HG02943 (cell line): ENCODE data around the gene CAMTA1.

Source experiments
- ATAC-seq: cut with Tn5 transposase; IDR thresholded peaks from one replicate; pipeline ENCODE4 v1.9.1; 2021; ENCODE audit warnings: mild to moderate bottlenecking, low read depth, moderate library complexity; ENCODE audit not compliant: unreplicated experiment

Gene CAMTA1

GRCh38 chr1:7447093-7447492 is 661.8 kb downstream of the CAMTA1 start:
- no peak for ATAC-seq

GRCh38 chr1:7447736-7448135 is 662.5 kb downstream of the CAMTA1 start:
- no peak for ATAC-seq

- no peak for ATAC-seq
Observed at GRCh38 chr1:7448986-7449385, 663.7 kb downstream of the CAMTA1 start.

GRCh38 chr1:7449750-7450149 is 664.5 kb downstream of the CAMTA1 start:
- no peak for ATAC-seq

- ATAC-seq: no peak
Observed at GRCh38 chr1:7450838-7451237, 665.6 kb downstream of the CAMTA1 start.

DNA sequence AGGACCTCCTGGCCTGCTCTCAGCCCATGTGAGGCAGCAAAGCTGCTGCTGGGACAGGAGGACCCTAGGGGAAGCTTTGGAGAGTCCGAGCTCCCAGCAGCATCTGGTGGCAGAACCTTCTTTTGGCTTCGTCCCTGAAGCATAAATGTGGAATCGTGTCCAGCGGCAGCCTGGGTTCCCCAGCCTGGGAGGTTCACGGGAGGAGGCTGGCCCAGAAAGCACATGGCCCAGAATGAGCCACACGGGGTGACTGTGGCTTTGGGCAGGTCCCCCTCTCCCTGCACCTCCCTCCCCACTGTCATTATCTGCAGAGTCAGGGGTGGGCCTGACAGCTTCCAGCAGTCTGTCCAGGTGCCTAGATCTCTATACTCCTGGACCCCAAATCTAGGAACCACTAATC is 667.8 kb downstream of the CAMTA1 start:
- ATAC-seq: no peak

- no peak for ATAC-seq
Observed at GRCh38 chr1:7454052-7454815, 669.0 kb downstream of the CAMTA1 start.

DNA sequence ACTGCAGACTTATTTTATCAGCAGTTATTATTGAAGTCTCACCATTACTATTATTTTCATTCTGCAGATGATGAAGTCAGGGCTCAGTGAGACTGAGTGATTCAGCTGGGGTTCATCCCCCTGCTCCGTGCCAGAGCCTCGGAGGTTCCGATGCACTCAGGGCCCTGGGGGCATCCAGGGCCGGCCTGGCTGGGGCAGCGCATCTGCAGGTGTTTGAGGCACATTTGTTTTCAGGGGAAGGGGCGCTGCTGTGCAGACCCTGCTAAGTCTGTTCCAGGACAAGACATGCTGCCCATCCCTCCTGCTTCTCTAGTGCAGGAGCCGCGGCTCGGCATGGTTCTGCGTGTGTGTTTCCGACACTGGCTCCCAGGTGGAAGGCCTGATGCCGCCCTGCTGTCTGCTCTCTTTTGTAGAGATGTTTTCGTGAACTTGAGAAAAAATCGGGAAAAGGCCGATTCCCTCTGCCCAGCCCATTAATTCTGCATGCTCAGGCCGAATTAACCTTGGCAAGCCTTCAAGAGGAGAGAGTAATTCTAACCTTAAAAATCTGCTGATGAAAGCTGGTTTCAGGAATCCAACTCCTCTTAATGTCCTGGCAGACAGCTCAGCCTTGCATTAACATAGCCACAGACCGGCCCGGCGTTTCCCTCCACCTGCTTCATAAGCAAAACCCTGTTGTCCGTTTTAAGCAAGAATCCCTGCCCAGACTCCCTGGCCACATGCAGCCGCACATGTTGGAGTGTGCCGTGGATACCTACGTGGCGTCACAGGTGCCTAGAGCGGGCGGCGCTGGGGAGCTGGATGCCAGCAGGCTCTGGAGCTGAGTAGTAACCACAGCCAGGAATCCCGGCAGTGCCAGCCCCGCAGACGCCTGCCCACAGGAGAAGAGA is 669.9 kb downstream of the CAMTA1 start:
- ATAC-seq: no peak

GRCh38 chr1:7455796-7456721 is 670.8 kb downstream of the CAMTA1 start:
- ATAC-seq: no peak

GRCh38 chr1:7456722-7457082 is 671.4 kb downstream of the CAMTA1 start:
- ATAC-seq: no peak

GRCh38 chr1:7457811-7458210 is 672.6 kb downstream of the CAMTA1 start:
- ATAC-seq: no peak

DNA sequence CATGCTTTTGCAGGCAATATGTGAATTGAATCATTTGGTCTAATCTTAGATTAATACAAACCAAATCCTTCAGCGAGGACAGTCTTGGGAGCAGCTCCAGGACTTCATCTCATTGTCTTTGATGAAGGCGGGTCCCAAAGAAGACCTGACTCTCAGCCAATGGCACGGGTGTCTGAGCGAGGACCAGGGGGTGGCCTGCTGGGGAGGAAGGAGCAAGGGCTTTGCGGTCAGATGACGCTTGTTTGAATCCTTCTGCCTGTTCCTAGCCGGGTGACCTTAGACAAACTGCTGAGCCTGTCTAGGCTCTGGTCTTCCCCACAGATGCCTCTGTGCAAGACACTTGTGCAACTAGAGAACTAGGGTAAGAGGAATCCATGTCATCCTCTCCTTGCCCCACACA is 673.7 kb downstream of the CAMTA1 start:
- ATAC-seq: no peak

DNA sequence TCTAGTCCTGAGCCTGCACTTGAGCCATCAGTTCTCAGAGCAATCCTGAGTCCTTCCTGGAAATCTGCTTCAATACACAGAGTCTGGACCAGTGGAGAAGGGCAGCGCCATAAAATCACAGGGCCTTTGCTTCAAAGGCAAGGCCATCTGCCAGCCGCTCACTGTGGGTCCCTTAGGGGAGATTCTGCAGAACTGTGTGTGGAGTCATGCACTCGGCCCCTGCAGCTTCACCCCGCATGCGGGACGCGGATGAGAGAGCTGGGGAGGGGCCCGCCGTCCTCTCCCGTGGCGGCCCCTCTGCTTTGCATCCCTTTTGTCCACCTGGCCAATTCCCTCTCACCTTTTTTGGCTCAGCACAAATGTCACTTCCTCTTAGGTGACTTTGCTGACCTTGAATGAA is 674.7 kb downstream of the CAMTA1 start:
- ATAC-seq: no peak

GRCh38 chr1:7460807-7461206 is 675.6 kb downstream of the CAMTA1 start:
- no peak for ATAC-seq

GRCh38 chr1:7462617-7463016 is 677.4 kb downstream of the CAMTA1 start:
- ATAC-seq: no peak

DNA sequence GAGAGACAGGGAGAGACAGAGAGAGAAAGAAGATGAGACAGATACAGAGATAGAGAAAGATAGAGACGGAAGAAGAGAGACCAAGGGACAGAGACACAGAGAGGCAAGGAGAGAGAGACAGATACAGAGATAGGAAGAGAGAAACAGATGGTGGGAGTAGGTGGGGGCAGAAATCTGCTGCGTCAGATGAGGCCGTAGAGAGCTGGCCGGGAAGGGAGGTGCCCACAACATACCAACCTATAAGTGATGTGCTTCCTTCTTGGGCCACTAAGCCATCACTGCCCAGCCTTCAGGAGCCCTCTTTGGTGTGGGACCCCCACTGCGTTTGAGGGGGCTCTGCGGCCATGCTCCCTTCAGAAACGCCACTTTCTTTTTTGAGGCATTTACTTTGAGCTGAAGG is 678.3 kb downstream of the CAMTA1 start:
- ATAC-seq: no peak

DNA sequence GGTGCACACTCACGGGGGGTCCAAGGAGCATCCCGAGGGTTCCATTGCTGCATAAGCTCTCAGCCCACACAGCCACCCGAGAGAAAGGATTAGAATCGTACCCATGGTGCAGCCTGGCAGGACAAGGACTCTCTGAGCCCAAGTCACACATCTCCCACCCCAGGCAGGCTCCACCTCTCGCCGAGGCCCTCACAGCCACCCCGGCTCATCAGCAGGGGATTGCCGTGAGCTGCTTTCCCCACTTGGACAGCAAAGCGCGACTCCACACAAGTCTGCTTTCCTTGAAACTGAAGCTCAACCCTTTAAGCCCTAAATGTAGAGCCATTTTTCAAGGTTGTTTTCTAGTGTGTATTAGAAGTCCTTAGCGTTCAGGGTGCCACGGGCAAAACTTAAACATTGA is 679.5 kb downstream of the CAMTA1 start:
- no peak for ATAC-seq

DNA sequence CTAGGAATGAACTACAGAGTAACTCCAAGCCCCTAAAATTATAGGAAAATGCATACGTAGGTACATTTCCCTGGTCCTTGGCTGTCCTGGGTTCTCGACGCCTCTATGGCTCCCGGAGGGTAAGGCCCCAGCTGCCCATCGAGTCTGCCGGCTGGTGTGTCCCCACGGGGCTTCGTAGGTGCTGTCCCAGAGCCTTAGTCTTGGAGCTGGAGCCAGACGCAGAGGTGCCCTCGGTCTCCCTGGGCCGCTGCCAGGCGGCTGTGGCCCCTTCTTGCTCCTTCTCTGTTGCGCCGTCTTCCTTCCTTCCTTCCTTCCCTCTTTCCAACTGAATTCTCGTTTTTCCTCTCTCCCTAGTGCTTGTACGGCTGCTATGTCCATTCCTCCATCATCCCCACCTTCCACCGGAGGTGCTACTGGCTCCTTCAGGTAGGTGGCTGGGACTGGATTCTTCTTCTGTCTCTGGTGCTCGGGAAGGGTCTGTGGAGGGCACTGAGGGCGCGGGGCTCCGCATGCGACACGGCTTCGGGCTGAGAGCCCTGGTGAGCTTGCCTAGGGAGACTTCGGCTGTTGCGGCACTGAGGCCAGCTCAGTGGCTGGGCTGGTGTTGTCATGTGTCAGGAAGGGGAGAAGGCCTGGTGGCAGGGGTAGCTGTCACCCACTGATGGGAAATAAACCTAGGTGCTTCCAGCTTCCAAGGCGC is 682.4 kb downstream of the CAMTA1 start:
- ATAC-seq: no peak

GRCh38 chr1:7468248-7468647 is 683.0 kb downstream of the CAMTA1 start:
- no peak for ATAC-seq

DNA sequence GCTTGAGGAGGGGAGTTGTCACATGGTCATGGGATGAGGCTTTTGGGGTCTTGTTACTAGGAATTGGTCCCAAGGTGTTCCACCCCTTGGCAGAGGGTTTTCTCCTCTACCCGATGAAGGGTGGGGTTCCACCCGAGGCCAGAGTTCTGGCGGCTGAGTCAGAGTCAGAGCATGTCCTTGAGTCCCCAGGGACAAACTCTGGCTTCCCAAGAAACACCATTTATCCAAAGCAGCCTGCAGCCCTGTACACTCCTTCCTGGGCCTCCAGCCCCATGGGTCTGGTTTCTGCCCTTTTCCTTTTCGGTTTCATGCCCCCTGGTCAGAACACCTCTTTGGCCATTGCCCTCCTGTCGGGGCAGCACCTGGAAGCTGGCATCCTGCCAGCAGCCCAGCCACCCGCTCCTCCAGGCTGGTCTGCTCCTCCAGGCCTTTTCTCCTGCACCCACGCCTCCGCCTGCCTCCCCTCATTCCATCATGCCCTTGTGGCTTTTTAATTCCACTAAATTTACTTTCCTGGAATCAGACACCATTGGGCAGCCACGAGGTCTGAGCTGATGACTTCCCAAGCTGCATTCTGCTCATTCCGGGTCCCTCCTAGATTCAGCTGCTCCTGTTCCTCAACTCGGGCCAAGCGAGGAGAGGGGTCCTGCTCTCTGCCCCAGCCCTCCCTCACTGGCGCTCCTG is 684.1 kb downstream of the CAMTA1 start:
- no peak for ATAC-seq
